ENCODE data around the gene SLC16A5. TPM values are rescaled to one million over a fixed set of nuclear protein-coding genes. Genes with fewer than 3 reads are reported as not detected.
A peak's percentile ranks its signal among the peaks of the same experiment; 100 is the strongest.

SLC16A5 gene
- total RNA-seq, 1 experiment from 2014 or later: 32.4 TPM

GRCh38 chr17:75109407-75110233, 21.9 kb downstream of the SLC16A5 start, which contains the start of gene ARMC7 (continued):
- no peak for TF ChIP-seq CTCF (IDR thresholded peaks at IDR 0.05)
- TF ChIP-seq MXD4 (CRISPR knock-in tag; IDR thresholded peaks at IDR 0.05; ENCODE audit: borderline replicate concordance): no peak
- no peak; the same call in 1 of the 2 replicates for TF ChIP-seq KAT7 (CRISPR knock-in tag; IDR thresholded peaks at IDR 0.05; ENCODE audit: borderline replicate concordance)
- no peak for TF ChIP-seq TCF7 (CRISPR knock-in tag; IDR thresholded peaks at IDR 0.05; ENCODE audit: low read depth)
- TF ChIP-seq, protein P1, sequence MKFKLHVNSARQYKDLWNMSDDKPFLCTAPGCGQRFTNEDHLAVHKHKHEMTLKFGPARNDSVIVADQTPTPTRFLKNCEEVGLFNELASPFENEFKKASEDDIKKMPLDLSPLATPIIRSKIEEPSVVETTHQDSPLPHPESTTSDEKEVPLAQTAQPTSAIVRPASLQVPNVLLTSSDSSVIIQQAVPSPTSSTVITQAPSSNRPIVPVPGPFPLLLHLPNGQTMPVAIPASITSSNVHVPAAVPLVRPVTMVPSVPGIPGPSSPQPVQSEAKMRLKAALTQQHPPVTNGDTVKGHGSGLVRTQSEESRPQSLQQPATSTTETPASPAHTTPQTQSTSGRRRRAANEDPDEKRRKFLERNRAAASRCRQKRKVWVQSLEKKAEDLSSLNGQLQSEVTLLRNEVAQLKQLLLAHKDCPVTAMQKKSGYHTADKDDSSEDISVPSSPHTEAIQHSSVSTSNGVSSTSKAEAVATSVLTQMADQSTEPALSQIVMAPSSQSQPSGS (CRISPR knock-in tag; IDR thresholded peaks at IDR 0.05; ENCODE audit: borderline replicate concordance, low read depth): no peak
- TF ChIP-seq, protein P2, sequence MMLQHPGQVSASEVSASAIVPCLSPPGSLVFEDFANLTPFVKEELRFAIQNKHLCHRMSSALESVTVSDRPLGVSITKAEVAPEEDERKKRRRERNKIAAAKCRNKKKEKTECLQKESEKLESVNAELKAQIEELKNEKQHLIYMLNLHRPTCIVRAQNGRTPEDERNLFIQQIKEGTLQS (CRISPR knock-in tag; conservative IDR thresholded peaks at IDR 0.05): no peak
- TF ChIP-seq E2F4 (CRISPR knock-in tag; IDR thresholded peaks at IDR 0.05; ENCODE audit: borderline replicate concordance, low read depth): no peak
- TF ChIP-seq, protein P3, sequence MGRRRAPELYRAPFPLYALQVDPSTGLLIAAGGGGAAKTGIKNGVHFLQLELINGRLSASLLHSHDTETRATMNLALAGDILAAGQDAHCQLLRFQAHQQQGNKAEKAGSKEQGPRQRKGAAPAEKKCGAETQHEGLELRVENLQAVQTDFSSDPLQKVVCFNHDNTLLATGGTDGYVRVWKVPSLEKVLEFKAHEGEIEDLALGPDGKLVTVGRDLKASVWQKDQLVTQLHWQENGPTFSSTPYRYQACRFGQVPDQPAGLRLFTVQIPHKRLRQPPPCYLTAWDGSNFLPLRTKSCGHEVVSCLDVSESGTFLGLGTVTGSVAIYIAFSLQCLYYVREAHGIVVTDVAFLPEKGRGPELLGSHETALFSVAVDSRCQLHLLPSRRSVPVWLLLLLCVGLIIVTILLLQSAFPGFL (CRISPR knock-in tag; IDR thresholded peaks at IDR 0.05; ENCODE audit: borderline replicate concordance): no peak
- TF ChIP-seq GTF2I (CRISPR knock-in tag; conservative IDR thresholded peaks at IDR 0.05): no peak
- no peak for TF ChIP-seq OVOL2 (CRISPR knock-in tag; IDR thresholded peaks at IDR 0.05; ENCODE audit: borderline replicate concordance)
- TF ChIP-seq NFATC4 (CRISPR knock-in tag; IDR thresholded peaks at IDR 0.05): no peak
- no peak for TF ChIP-seq SMAD3 (CRISPR knock-in tag; IDR thresholded peaks at IDR 0.05; ENCODE audit: borderline replicate concordance)
- no peak for TF ChIP-seq PRRX2 (CRISPR knock-in tag; IDR thresholded peaks at IDR 0.05)
- no peak for TF ChIP-seq USF1 (CRISPR knock-in tag; IDR thresholded peaks at IDR 0.05)
- 0 out of 2 replicates have a peak, but pooled peaks have one; percentile 11 for TF ChIP-seq RELA (CRISPR knock-in tag; IDR thresholded peaks at IDR 0.05; ENCODE audit: borderline replicate concordance)
- no peak for TF ChIP-seq ZNF232 (CRISPR knock-in tag; IDR thresholded peaks at IDR 0.05)
- TF ChIP-seq FOXK1 (CRISPR knock-in tag; IDR thresholded peaks at IDR 0.05): no peak; the same call in 1 of the 2 replicates
- TF ChIP-seq, protein P4, sequence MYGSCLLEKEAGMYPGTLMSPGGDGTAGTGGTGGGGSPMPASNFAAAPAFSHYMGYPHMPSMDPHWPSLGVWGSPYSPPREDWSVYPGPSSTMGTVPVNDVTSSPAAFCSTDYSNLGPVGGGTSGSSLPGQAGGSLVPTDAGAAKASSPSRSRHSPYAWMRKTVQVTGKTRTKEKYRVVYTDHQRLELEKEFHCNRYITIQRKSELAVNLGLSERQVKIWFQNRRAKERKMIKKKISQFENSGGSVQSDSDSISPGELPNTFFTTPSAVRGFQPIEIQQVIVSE (CRISPR knock-in tag; IDR thresholded peaks at IDR 0.05; ENCODE audit: borderline replicate concordance): no peak
- no peak for TF ChIP-seq ZNF423 (CRISPR knock-in tag; IDR thresholded peaks at IDR 0.05)
- TF ChIP-seq, protein P5, sequence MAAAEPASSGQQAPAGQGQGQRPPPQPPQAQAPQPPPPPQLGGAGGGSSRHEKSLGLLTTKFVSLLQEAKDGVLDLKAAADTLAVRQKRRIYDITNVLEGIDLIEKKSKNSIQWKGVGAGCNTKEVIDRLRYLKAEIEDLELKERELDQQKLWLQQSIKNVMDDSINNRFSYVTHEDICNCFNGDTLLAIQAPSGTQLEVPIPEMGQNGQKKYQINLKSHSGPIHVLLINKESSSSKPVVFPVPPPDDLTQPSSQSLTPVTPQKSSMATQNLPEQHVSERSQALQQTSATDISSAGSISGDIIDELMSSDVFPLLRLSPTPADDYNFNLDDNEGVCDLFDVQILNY (CRISPR knock-in tag; IDR thresholded peaks at IDR 0.05): no peak
- no peak for TF ChIP-seq ZSCAN18 (CRISPR knock-in tag; IDR thresholded peaks at IDR 0.05)
- TF ChIP-seq, protein P6, sequence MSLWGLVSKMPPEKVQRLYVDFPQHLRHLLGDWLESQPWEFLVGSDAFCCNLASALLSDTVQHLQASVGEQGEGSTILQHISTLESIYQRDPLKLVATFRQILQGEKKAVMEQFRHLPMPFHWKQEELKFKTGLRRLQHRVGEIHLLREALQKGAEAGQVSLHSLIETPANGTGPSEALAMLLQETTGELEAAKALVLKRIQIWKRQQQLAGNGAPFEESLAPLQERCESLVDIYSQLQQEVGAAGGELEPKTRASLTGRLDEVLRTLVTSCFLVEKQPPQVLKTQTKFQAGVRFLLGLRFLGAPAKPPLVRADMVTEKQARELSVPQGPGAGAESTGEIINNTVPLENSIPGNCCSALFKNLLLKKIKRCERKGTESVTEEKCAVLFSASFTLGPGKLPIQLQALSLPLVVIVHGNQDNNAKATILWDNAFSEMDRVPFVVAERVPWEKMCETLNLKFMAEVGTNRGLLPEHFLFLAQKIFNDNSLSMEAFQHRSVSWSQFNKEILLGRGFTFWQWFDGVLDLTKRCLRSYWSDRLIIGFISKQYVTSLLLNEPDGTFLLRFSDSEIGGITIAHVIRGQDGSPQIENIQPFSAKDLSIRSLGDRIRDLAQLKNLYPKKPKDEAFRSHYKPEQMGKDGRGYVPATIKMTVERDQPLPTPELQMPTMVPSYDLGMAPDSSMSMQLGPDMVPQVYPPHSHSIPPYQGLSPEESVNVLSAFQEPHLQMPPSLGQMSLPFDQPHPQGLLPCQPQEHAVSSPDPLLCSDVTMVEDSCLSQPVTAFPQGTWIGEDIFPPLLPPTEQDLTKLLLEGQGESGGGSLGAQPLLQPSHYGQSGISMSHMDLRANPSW (CRISPR knock-in tag; conservative IDR thresholded peaks at IDR 0.05; ENCODE audit: low read depth): no peak
- TF ChIP-seq, protein P7, sequence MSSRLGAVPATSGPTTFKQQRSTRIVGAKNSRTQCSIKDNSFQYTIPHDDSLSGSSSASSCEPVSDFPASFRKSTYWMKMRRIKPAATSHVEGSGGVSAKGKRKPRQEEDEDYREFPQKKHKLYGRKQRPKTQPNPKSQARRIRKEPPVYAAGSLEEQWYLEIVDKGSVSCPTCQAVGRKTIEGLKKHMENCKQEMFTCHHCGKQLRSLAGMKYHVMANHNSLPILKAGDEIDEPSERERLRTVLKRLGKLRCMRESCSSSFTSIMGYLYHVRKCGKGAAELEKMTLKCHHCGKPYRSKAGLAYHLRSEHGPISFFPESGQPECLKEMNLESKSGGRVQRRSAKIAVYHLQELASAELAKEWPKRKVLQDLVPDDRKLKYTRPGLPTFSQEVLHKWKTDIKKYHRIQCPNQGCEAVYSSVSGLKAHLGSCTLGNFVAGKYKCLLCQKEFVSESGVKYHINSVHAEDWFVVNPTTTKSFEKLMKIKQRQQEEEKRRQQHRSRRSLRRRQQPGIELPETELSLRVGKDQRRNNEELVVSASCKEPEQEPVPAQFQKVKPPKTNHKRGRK (CRISPR knock-in tag; IDR thresholded peaks at IDR 0.05; ENCODE audit: borderline replicate concordance): no peak
